HG02763 (cell line): ENCODE data around the gene RIPPLY2.
"Not testable (repeated sequence)": the region's sequence is repeated elsewhere in the genome, so short reads cannot be mapped to it uniquely, and the experiment has no call there.

ENCODE experiments used
- ATAC-seq: cut with Tn5 transposase; IDR thresholded peaks from one replicate; pipeline ENCODE4 v1.9.1; 2021; ENCODE audit warnings: mild to moderate bottlenecking, moderate library complexity; ENCODE audit not compliant: unreplicated experiment

Gene RIPPLY2

GRCh38 chr6:83893024-83893423 is 39.9 kb downstream of the RIPPLY2 start:
- ATAC-seq: no peak

- not testable (repeated sequence) for ATAC-seq
These were observed 43.9 kb downstream of the RIPPLY2 start for GRCh38 chr6:83897094-83897493.

GRCh38 chr6:83901624-83902023 is 48.5 kb downstream of the RIPPLY2 start:
- no peak for ATAC-seq

DNA sequence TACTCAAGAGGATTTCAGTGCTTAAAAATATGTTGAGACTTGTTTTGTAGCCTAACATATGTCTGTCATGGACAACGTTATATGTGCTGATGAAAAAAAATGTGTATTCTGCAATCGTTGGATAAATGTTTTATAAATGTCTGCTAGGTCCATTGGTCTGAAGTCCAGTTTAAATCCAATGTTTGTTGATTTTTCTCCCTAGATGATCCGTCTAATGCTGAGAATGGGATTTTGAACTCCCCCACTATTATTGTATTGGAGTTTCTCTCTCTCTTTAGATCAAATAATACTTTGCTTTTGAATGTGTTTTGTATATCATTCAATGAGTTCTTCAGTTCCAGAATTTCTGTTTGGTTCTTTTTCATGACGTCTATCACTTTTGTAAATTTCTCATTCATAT is 51.2 kb downstream of the RIPPLY2 start:
- no peak for ATAC-seq

DNA sequence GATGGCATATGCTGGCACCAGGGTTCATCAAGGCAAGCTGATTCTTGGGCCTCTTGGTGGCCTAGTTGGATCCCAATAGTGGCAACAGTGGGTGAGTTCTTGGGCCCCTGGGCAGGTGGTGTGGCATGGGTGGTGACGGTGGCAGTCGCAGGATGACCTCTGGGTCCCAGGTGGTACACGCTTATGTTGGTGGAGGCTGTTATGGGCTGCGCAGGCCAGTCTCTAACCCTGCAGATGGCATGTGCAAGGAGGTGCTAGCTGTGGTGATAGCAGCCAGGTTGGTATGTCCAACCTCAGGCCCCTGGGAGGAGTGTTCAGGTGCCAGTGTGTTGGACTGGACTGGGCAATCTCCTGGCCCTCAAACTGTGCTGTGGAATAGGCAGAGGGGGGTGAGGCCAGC is 52.5 kb downstream of the RIPPLY2 start:
- ATAC-seq: no peak
